Spleen (tissue), 11 donors: Measurements from ENCODE around the gene DTX1. TPM values are rescaled to one million over a fixed set of nuclear protein-coding genes. Genes with fewer than 3 reads are reported as not detected.
A peak's percentile ranks its signal among the peaks of the same experiment; 100 is the strongest.

Experiments used
- DNase-seq: peaks from one replicate; pipeline ENCODE4 v3.0.0-alpha.2; 2020
- H3K27ac ChIP-seq, 8 donors: fragments of 200-600 bp; sonication (generic) in 7 of 8; 1 replicate in 4 of 8; 2 replicates in 4 of 8; pipeline versions ENCODE4 v1.5.0 to v1.8.0; 2016 to 2021; ENCODE audit warnings: inconsistent platforms in 4 of 8, mild to moderate bottlenecking in 4 of 8, moderate library complexity in 1 of 8
- H3K27me3 ChIP-seq, 7 donors: fragments of 200-600 bp; sonication (generic) in 6 of 7; replicated peaks in 1 of 7; 1 replicate in 4 of 7; 2 replicates in 3 of 7; pipeline versions ENCODE4 v1.5.0 to v1.8.0; 2016 to 2021; ENCODE audit warnings: inconsistent platforms in 3 of 7, mild to moderate bottlenecking in 1 of 7
- H3K36me3 ChIP-seq, 6 donors: fragments of 200-600 bp; sonication (generic) in 5 of 6; 1 replicate in 4 of 6; 2 replicates in 2 of 6; pipeline versions ENCODE4 v1.5.0 to v1.8.0; 2016 to 2021; ENCODE audit warnings: inconsistent platforms in 2 of 6
- H3K4me1 ChIP-seq, 6 donors: fragments of 200-600 bp; sonication (generic) in 5 of 6; 1 replicate in 3 of 6; 2 replicates in 3 of 6; pipeline versions ENCODE4 v1.5.0 to v1.8.0; 2016 to 2021; ENCODE audit warnings: inconsistent platforms in 3 of 6
- H3K4me3 ChIP-seq, 8 donors: fragments of 200-600 bp; sonication (generic) in 7 of 8; 1 replicate in 4 of 8; 2 replicates in 4 of 8; pipeline versions ENCODE4 v1.5.0 to v1.8.0; 2016 to 2021; ENCODE audit warnings: inconsistent platforms in 4 of 8, mild to moderate bottlenecking in 4 of 8, moderate library complexity in 2 of 8
- H3K9me3 ChIP-seq, 8 donors: fragments of 200-600 bp; sonication (generic) in 7 of 8; 1 replicate in 4 of 8; 2 replicates in 4 of 8; pipeline versions ENCODE4 v1.5.0 to v1.8.0; 2016 to 2021; ENCODE audit warnings: inconsistent platforms in 4 of 8
- CTCF ChIP-seq, 11 experiments: fragments of 200-600 bp in 7 of 11; fragments of 450-650 bp in 4 of 11; sonication (generic) in 4 of 11; IDR thresholded peaks in 8 of 11; conservative IDR thresholded peaks in 3 of 11; 1 replicate in 7 of 11; 2 replicates in 4 of 11; pipeline versions ENCODE4 v1.4.0 to v1.8.0; 2016 to 2021; ENCODE audit warnings: antibody characterized with exemption in 11 of 11, inconsistent platforms in 4 of 11, mild to moderate bottlenecking in 1 of 11
- POLR2A ChIP-seq, 3 donors: fragments of 450-650 bp; IDR thresholded peaks; one replicate each; pipeline ENCODE4 v1.5.1; 2017; ENCODE audit warnings: antibody characterized with exemption in 3 of 3, mild to moderate bottlenecking in 1 of 3
- POLR2AphosphoS5 ChIP-seq, 3 donors: sonication (generic); formaldehyde crosslinking; IDR thresholded peaks; one replicate each; pipeline ENCODE4 v1.5.1; 2017; ENCODE audit warnings: antibody characterized with exemption in 3 of 3
- WGBS, 5 donors: extraction: QIAGEN DNeasy Blood & Tissue Kit in 3 of 5; methylation state at CpG; one replicate each; pipeline versions ENCODE4 v1.1.5 to v1.1.7; 2013 to 2018; 5-methylcytosine and 5-hydroxymethylcytosine counted together
- intact Hi-C: fragments of 100-400 bp; cut with DNase I; formaldehyde crosslinking; loops from one replicate; pipeline ENCODE4 v1.15.0; 2023; ENCODE audit warnings: low total_unique reads
- polyA plus RNA-seq, 3 donors: library from polyadenylated mRNA; stranded (reverse); fragments of 200-250 nt; gene quantifications; one replicate each; pipeline ENCODE4 v1.2.1, GENCODE V29; 2013
- total RNA-seq, 7 donors: library from RNA; depleted of rRNA in 3 of 7; stranded (reverse); fragments of >200 nt in 3 of 7; fragmentation: NEBNext Ultra II Directional in 4 of 7; extraction: Animal tissue kit (Norgen Biotek cat#: 25700) in 4 of 7; gene quantifications; one replicate each; pipeline versions ENCODE4 v1.1.0 to v1.2.1, GENCODE V29; 2016 to 2021
- donor health status: healthy with polysubstance abuse.
- donor health status: DM: no; HTN: no; CAD: no; lungs with moderate emphysema.
- donor health status: DM: no; HTN: no; CAD: no.
- donor health status: Bipolar disorder and iron deficiency.
- donor health status: healthy.
- donor health status: DM: no; HTN: no; CAD: no.
- donor health status: DM: yes; HTN: yes; CAD: no.

Gene DTX1
- total and polyA plus RNA-seq, 10 donors, result 53.4 to 141 (median 83.6) TPM

DNA sequence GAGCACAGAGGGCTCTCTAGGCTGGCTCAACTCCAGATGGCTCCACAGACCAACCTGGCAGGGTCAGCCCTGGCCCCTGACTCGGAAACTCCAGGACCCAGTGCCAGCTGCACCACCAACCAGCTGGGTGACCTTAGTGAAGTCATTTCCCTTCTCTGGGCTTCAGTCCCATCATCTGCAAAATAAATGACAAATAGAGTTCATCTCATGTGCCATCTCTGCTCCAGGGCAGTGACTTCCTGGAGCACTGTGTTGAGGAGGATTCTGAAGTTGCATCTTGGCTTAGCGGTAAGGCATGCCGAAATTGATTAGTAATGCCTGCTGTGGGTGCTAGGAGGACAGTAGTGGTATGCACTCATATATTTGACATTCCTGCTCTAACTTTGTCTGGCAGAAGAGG is 31.5 kb downstream of the DTX1 start:
- peaks cover 0 to 2% (median 0%) of the 10 kb centered on the region in 7 donors for H3K27me3 ChIP-seq
- WGBS, 5 donors, result 60 to 74% (median 69%) methylated on average over 3 of the region's 3 CpGs
- H3K4me3 ChIP-seq, result no peak overlapping the region
- no peak for DNase-seq
- H3K36me3 ChIP-seq, result peaks cover 0 to 21% (median 0%) of the 10 kb centered on the region in 6 donors
- TF ChIP-seq POLR2AphosphoS5 (IDR thresholded peaks at IDR 0.05), result peak in 2 of 3 donors; percentile 58 to 70
- TF ChIP-seq CTCF (IDR thresholded peaks at IDR 0.05 in 8 of 11, conservative IDR thresholded peaks at IDR 0.05 in 3 of 11), result no peak
- TF ChIP-seq POLR2A (IDR thresholded peaks at IDR 0.05), result no peak
- peaks cover 55 to 100% (median 99%) of the 10 kb centered on the region in 6 donors for H3K4me1 ChIP-seq
- H3K9me3 ChIP-seq, result no peaks in the 10 kb centered on the region
- intact Hi-C loops, result no loop called here
- H3K27ac ChIP-seq, result peak overlapping the region; percentile 29 to 86 (median 71)

DNA sequence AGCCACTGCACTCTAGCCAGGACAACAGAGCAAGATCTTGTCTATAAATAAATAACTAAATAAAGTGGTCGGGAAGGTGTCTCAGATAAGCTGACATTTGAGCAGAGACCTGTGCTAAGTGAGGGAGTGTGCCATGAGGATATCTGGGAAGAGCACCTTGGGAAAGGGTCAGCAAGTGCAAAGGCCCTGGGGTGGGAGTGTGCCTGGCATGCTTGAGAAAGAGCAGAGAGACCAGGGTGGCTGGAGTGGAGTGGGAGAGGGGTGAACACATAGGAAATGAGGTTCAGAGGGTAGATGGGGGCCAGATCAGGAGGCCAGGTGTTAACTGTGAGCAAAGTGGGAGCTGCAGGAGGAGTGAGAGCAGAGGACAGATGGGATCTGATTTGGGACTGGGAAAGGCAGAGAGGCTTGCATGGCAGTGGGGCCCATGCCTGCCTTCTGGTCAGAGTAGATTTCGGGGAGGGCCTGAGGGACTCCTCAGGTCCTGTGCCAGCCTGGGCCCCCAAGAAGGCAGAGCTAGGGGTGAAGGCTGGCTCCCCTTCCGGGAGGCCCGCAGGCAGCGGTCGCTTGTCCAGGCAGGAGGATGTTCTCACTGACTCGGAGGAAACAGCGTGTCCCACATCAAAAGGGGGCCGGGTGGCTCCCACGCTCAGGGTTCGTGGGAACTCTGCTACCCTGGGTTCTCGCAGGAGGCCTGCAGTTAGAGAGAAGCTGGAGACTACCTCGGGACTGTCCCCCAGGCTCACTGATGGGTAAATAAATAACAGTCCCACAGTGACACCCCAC is 32.6 kb downstream of the DTX1 start:
- Histone ChIP-seq H3K4me1 (peaks cover 52 to 98% (median 94%) of the 10 kb centered on the region in 6 donors), H3K36me3 (peaks cover 0 to 21% (median 0%) of the 10 kb centered on the region in 6 donors), H3K9me3 (no peaks in the 10 kb centered on the region), H3K27me3 (peaks cover 0 to 8% (median 0%) of the 10 kb centered on the region in 7 donors), H3K4me3 (peak overlapping the region in 1 of 8 donors; percentile 12), H3K27ac (peak overlapping the region; percentile 14 to 86 (median 64))
- TF ChIP-seq CTCF (IDR thresholded peaks at IDR 0.05 in 8 of 11, conservative IDR thresholded peaks at IDR 0.05 in 3 of 11) (no peak), POLR2AphosphoS5 (IDR thresholded peaks at IDR 0.05) (peak; percentile 38 to 70 (median 63))
- intact Hi-C loops, result no loop called here
- 41 to 65% (median 58%) methylated on average over 12 to 13 of the region's 13 CpGs for WGBS, 5 donors
- DNase-seq, result peak; percentile 88

GRCh38 chr12:113089839-113090238 is 33.3 kb downstream of the DTX1 start:
- Histone ChIP-seq H3K4me3 (peak overlapping the region in 1 of 8 donors; percentile 12), H3K4me1 (peaks cover 49 to 98% (median 88%) of the 10 kb centered on the region in 6 donors), H3K9me3 (no peaks in the 10 kb centered on the region), H3K36me3 (peaks cover 0 to 21% (median 5%) of the 10 kb centered on the region in 6 donors), H3K27me3 (peaks cover 0 to 8% (median 0%) of the 10 kb centered on the region in 7 donors), H3K27ac (peak overlapping the region; percentile 14 to 86 (median 64))
- TF ChIP-seq CTCF (IDR thresholded peaks at IDR 0.05 in 8 of 11, conservative IDR thresholded peaks at IDR 0.05 in 3 of 11) (no peak), POLR2A (IDR thresholded peaks at IDR 0.05) (no peak), POLR2AphosphoS5 (IDR thresholded peaks at IDR 0.05) (no peak)
- no peak for DNase-seq
- intact Hi-C loops, result loop anchor here (10.0 kb wide), 1 partner anchor 65 kb away; no protein-coding TSS in a partner anchor

GRCh38 chr12:113090740-113091139 is 34.2 kb downstream of the DTX1 start:
- Histone ChIP-seq H3K4me1 (peaks cover 40 to 96% (median 82%) of the 10 kb centered on the region in 6 donors), H3K9me3 (no peaks in the 10 kb centered on the region), H3K36me3 (peaks cover 0 to 27% (median 11%) of the 10 kb centered on the region in 6 donors), H3K27me3 (peaks cover 0 to 8% (median 0%) of the 10 kb centered on the region in 7 donors), H3K4me3 (no peak overlapping the region), H3K27ac (peak overlapping the region in 5 of 8 donors; percentile 61 to 86 (median 73))
- WGBS, 5 donors, result 42 to 84% (median 67%) methylated on average over 2 to 21 of the region's 21 CpGs
- intact Hi-C loops, result loop anchor here (10.0 kb wide), 1 partner anchor 64 kb away; no protein-coding TSS in a partner anchor
- peak; percentile 83 for DNase-seq
- TF ChIP-seq POLR2A (IDR thresholded peaks at IDR 0.05) (no peak), POLR2AphosphoS5 (IDR thresholded peaks at IDR 0.05) (peak; percentile 44 to 75 (median 73))
